ENCODE data around the gene PCYT2. TPM values are rescaled to one million over a fixed set of nuclear protein-coding genes. Genes with fewer than 3 reads are reported as not detected.

PCYT2 gene
- total RNA-seq, 4 donors from 2014 or later = 37.2 to 424 (median 77.1) TPM

GRCh38 chr17:81870131-81870980 lies 40.8 kb downstream of the PCYT2 start:
- in situ Hi-C loops (cut with MboI; ENCODE audit: low pct_ligation_motif_present in 1 of 4, low pct_unique_long_range_greater_than_20kb in 1 of 4, low sequenced_read_pairs in 3 of 4) = no loop called here
- Histone ChIP-seq H3K36me3 (peaks cover 0 to 4% (median 0%) of the 10 kb centered on the region in 4 donors), H3K4me1 (peaks cover 45 to 63% (median 58%) of the 10 kb centered on the region in 4 donors), H3K27me3 (no peaks in the 10 kb centered on the region), H3K4me3 (peak overlapping the region; percentile 71 to 86 (median 84)), H3K27ac (peak overlapping the region; percentile 96 to 100 (median 98)), H3K9me3 (no peaks in the 10 kb centered on the region)
- peak in 2 of 3 donors; percentile 21 to 41 for TF ChIP-seq POLR2AphosphoS5 (IDR thresholded peaks at IDR 0.05)
- peak; percentile 35 for TF ChIP-seq POLR2A (IDR thresholded peaks at IDR 0.05)
- no peak for TF ChIP-seq CTCF (IDR thresholded peaks at IDR 0.05)
- DNase-seq = peak; percentile 57
- 4% methylated on average over 23 of the region's 65 CpGs; no CpG with 5 or more reads in 1 of the 2 donors for WGBS, 2 donors (ENCODE audit: low coverage in 1 of 2)
- intact Hi-C loops (cut with DNase I; ENCODE audit: low total_unique reads) = no loop called here

GRCh38 chr17:81869221-81870130 lies 41.7 kb downstream of the PCYT2 start:
- H3K4me1 ChIP-seq = peaks cover 49 to 72% (median 62%) of the 10 kb centered on the region in 4 donors

GRCh38 chr17:81868674-81869220 lies 42.5 kb downstream of the PCYT2 start:
- H3K4me1 ChIP-seq = peaks cover 49 to 76% (median 63%) of the 10 kb centered on the region in 4 donors
- in situ Hi-C loops (cut with MboI; ENCODE audit: low pct_ligation_motif_present in 1 of 4, low pct_unique_long_range_greater_than_20kb in 1 of 4, low sequenced_read_pairs in 3 of 4) = no loop called here
- H3K36me3 ChIP-seq = peaks cover 0 to 4% (median 0%) of the 10 kb centered on the region in 4 donors
- TF ChIP-seq POLR2A (IDR thresholded peaks at IDR 0.05) (no peak), CTCF (IDR thresholded peaks at IDR 0.05) (no peak), POLR2AphosphoS5 (IDR thresholded peaks at IDR 0.05) (no peak), EP300 (IDR thresholded peaks at IDR 0.05; ENCODE audit: low read depth) (no peak)
- peak overlapping the region in 1 of 4 donors; percentile 82 for H3K4me3 ChIP-seq
- peak; percentile 43 for DNase-seq
- WGBS, 2 donors (ENCODE audit: low coverage in 1 of 2) = 60% methylated on average over 30 of the region's 30 CpGs; no CpG with 5 or more reads in 1 of the 2 donors
- no peaks in the 10 kb centered on the region for H3K9me3 ChIP-seq
- H3K27ac ChIP-seq = peak overlapping the region; percentile 96 to 100 (median 98)
- H3K27me3 ChIP-seq = no peaks in the 10 kb centered on the region
- intact Hi-C loops (cut with DNase I; ENCODE audit: low total_unique reads) = no loop called here

More at GRCh38 chr17:81869221-81870130, 41.7 kb downstream of the PCYT2 start:
- Histone ChIP-seq H3K27me3 (no peaks in the 10 kb centered on the region), H3K9me3 (no peaks in the 10 kb centered on the region), H3K36me3 (peaks cover 0 to 4% (median 0%) of the 10 kb centered on the region in 4 donors), H3K4me3 (peak overlapping the region; percentile 71 to 86 (median 84)), H3K27ac (peak overlapping the region; percentile 96 to 100 (median 98))
- intact Hi-C loops (cut with DNase I; ENCODE audit: low total_unique reads) (no loop called here), in situ Hi-C loops (cut with MboI; ENCODE audit: low pct_ligation_motif_present in 1 of 4, low pct_unique_long_range_greater_than_20kb in 1 of 4, low sequenced_read_pairs in 3 of 4) (no loop called here)
- 35% methylated on average over 38 of the region's 52 CpGs; no CpG with 5 or more reads in 1 of the 2 donors for WGBS, 2 donors (ENCODE audit: low coverage in 1 of 2)
- peak; percentile 42 for DNase-seq
- TF ChIP-seq CTCF (IDR thresholded peaks at IDR 0.05) (peak; percentile 88 to 92 (median 90)), POLR2AphosphoS5 (IDR thresholded peaks at IDR 0.05) (no peak), EP300 (IDR thresholded peaks at IDR 0.05; ENCODE audit: low read depth) (no peak)
